K562 (cell line): ENCODE measurements around the gene CBLL1. TPM values are rescaled to one million over a fixed set of nuclear protein-coding genes. Genes with fewer than 3 reads are reported as not detected.

Experiments used
- ARNT ChIP-seq, 2 experiments: fragments of 450-650 bp; IDR thresholded peaks; 2 replicates each; pipeline ENCODE4 v1.6.1; 2016; ENCODE audit warnings: mild to moderate bottlenecking in 1 of 2
- NCOA4 ChIP-seq: fragments of 450-650 bp; IDR thresholded peaks from 2 replicates; pipeline ENCODE4 v1.6.1; 2018; ENCODE audit warnings: mild to moderate bottlenecking; ENCODE audit not compliant: partially characterized antibody
- NFYB ChIP-seq: IDR thresholded peaks from 2 replicates; pipeline ENCODE4 v1.6.1; 2011; ENCODE audit warnings: mild to moderate bottlenecking, moderate library complexity; ENCODE audit not compliant: insufficient read length; ENCODE audit errors: extremely low read depth
- NR2C2 ChIP-seq, 2 experiments: fragments of 200-800 bp in 1 of 2; sonication (Bioruptor generic) in 1 of 2; sonication (generic) in 1 of 2; formaldehyde crosslinking in 1 of 2; IDR thresholded peaks; 2 replicates each; pipeline versions ENCODE4 v1.6.1 to v1.8.0; 2016 to 2022; ENCODE audit warnings: mild to moderate bottlenecking in 1 of 2, missing compliant biosample characterization in 1 of 2, missing genetic modification characterization in 1 of 2, missing genetic modification reagents in 1 of 2
- SIN3A ChIP-seq, 2 experiments: fragments of 150-350 bp in 1 of 2; IDR thresholded peaks; 2 replicates each; pipeline ENCODE4 v1.6.1; 2011 to 2016; ENCODE audit warnings: borderline replicate concordance in 2 of 2, low read depth in 2 of 2, low read length in 2 of 2, mild to moderate bottlenecking in 2 of 2, moderate library complexity in 2 of 2; ENCODE audit not compliant: control insufficient read depth in 1 of 2
- ZC3H4 ChIP-seq: sonication (generic); formaldehyde crosslinking; IDR thresholded peaks from 2 replicates; pipeline ENCODE4 v1.9.0; 2021; ENCODE audit warnings: missing genetic modification reagents, borderline replicate concordance
- ZKSCAN3 ChIP-seq: fragments of 250-450 bp; sonication (Bioruptor Pico); IDR thresholded peaks from 2 replicates; pipeline ENCODE4 v1.4.0; 2020
- ZNF354B ChIP-seq: fragments of 250-450 bp; sonication (Bioruptor Pico); IDR thresholded peaks from 2 replicates; pipeline ENCODE4 v1.4.0; 2020
- ZNF699 ChIP-seq: fragments of 250-450 bp; sonication (Bioruptor Pico); IDR thresholded peaks from 2 replicates; pipeline ENCODE4 v1.8.0; 2021; ENCODE audit warnings: mild to moderate bottlenecking, moderate library complexity; ENCODE audit not compliant: insufficient replicate concordance
- ZNF766 ChIP-seq: fragments of 200-800 bp; sonication (Bioruptor generic); conservative IDR thresholded peaks from 2 replicates; pipeline ENCODE4 v1.6.1; 2016; ENCODE audit warnings: missing genetic modification characterization, missing compliant biosample characterization
- polyA plus RNA-seq, 8 experiments: library from polyadenylated mRNA; depleted of rRNA in 4 of 8; stranded (reverse) in 5 of 8; unstranded in 3 of 8; fragments of >200 nt; fragmentation: Nextera tagmentation in 2 of 8; fragmentation: Illumina TruSeq in 1 of 8; extraction: Ambion mirVana in 2 of 8; extraction: Trizol in 1 of 8; gene quantifications; 2 replicates each; pipeline versions ENCODE4 v1.2.1 to v1.2.3, GENCODE V29; 2011 to 2014; ENCODE audit warnings: inconsistent platforms in 1 of 8, missing spikeins in 1 of 8
- total RNA-seq, 7 experiments: library from RNA; depleted of rRNA in 6 of 7; stranded (reverse); fragments of >200 nt in 6 of 7; fragmentation: Illumina TruSeq in 2 of 7; extraction: Trizol in 2 of 7; gene quantifications; 2 replicates each; pipeline versions ENCODE4 v1.2.1 to v1.2.3, GENCODE V29; 2011 to 2021; ENCODE audit warnings: low replicate concordance in 1 of 7
- TF ChIP-seq, protein P1 (sequence below): fragments of 250-450 bp; sonication (Bioruptor Pico); IDR thresholded peaks from 2 replicates; pipeline ENCODE4 v1.5.1; 2021; ENCODE audit warnings: mild to moderate bottlenecking
- TF ChIP-seq, protein P2 (sequence below), 2 experiments: fragments of 450-650 bp in 1 of 2; sonication (generic) in 1 of 2; formaldehyde crosslinking in 1 of 2; IDR thresholded peaks; 2 replicates each; pipeline versions ENCODE4 v1.7.1 to v1.9.0; 2016 to 2022; ENCODE audit warnings: inconsistent platforms in 1 of 2, mild to moderate bottlenecking in 1 of 2, missing genetic modification reagents in 1 of 2

The CBLL1 gene
- total and polyA plus RNA-seq, 9 of the 15 experiments (the other 6 are each of a cell fraction or from before 2014, with no cell fraction given), result 14.7 to 67.9 (median 35.4) TPM

DNA sequence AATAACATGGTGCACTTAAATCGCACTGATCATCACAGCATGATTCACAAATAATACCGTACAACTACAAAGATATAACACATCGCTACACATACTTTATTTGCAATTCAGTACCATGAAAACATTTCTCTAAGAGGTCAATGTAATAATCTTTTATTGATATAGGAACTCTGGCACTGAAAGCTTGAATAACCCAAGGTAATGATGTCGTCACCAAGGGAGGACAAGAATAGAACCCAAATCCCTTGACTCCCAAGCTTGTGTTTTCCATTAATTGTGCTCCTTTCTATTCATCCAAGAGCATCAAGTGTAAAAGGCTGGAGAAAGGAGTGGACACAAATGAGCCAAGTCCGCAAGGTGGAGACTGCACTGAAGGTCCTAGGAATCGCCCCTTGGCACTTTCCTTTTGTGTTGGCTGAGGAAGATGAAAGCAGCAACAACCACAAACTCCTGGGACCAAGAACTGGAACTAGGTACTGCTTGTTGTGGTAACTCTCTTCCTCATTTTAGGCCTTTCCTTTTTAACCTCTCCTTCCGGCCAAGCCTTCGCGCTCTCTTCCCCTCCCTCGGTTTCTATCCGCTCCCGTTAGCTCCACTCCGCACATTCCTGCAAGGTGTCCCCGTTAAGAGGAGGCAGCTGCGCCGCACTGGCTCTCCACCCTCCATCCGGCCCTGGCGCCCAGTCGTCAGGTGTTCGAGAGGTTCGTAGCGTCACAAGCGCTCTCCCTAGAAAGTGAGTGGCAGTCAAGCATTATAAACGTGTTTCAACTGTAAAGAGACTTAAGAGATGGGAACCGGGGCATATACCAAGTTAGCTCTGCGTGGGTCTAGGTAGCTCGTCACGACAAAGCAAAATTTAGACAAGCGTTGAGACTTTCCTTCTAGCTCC is 1.0 kb upstream of the CBLL1 start (continued):
- TF ChIP-seq, protein P1, sequence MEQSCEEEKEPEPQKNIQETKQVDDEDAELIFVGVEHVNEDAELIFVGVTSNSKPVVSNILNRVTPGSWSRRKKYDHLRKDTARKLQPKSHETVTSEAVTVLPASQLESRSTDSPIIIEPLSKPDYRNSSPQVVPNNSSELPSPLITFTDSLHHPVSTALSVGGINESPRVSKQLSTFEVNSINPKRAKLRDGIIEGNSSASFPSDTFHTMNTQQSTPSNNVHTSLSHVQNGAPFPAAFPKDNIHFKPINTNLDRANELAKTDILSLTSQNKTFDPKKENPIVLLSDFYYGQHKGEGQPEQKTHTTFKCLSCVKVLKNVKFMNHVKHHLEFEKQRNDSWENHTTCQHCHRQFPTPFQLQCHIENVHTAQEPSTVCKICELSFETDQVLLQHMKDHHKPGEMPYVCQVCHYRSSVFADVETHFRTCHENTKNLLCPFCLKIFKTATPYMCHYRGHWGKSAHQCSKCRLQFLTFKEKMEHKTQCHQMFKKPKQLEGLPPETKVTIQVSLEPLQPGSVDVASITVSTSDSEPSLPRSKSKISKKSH, result no peak
- TF ChIP-seq ZNF766 (CRISPR knock-in tag) (no peak), NCOA4 (no peak), ARNT (IDR thresholded peaks at IDR 0.05) (peak in 1 of 2 experiments; percentile 75; a peak in 2 of 4 replicates), ZC3H4 (CRISPR knock-in tag) (peak; percentile 93; the same call in 1 of the 2 replicates), NR2C2 (CRISPR knock-in tag; IDR thresholded peaks at IDR 0.05) (no peak), NR2C2 (tag; IDR thresholded peaks at IDR 0.05) (no peak), NFYB (no peak), ZNF354B (no peak), ZKSCAN3 (CRISPR knock-in tag) (no peak), ZNF699 (CRISPR knock-in tag) (no peak), SIN3A (IDR thresholded peaks at IDR 0.05; ENCODE audit: borderline replicate concordance in 2 of 2, control insufficient read depth in 1 of 2, low read depth in 2 of 2, low read length in 2 of 2) (no peak)
- TF ChIP-seq, protein P2, sequence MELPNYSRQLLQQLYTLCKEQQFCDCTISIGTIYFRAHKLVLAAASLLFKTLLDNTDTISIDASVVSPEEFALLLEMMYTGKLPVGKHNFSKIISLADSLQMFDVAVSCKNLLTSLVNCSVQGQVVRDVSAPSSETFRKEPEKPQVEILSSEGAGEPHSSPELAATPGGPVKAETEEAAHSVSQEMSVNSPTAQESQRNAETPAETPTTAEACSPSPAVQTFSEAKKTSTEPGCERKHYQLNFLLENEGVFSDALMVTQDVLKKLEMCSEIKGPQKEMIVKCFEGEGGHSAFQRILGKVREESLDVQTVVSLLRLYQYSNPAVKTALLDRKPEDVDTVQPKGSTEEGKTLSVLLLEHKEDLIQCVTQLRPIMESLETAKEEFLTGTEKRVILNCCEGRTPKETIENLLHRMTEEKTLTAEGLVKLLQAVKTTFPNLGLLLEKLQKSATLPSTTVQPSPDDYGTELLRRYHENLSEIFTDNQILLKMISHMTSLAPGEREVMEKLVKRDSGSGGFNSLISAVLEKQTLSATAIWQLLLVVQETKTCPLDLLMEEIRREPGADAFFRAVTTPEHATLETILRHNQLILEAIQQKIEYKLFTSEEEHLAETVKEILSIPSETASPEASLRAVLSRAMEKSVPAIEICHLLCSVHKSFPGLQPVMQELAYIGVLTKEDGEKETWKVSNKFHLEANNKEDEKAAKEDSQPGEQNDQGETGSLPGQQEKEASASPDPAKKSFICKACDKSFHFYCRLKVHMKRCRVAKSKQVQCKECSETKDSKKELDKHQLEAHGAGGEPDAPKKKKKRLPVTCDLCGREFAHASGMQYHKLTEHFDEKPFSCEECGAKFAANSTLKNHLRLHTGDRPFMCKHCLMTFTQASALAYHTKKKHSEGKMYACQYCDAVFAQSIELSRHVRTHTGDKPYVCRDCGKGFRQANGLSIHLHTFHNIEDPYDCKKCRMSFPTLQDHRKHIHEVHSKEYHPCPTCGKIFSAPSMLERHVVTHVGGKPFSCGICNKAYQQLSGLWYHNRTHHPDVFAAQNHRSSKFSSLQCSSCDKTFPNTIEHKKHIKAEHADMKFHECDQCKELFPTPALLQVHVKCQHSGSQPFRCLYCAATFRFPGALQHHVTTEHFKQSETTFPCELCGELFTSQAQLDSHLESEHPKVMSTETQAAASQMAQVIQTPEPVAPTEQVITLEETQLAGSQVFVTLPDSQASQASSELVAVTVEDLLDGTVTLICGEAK (IDR thresholded peaks at IDR 0.05), result no peak; the same call in 1 of the 2 replicates
- TF ChIP-seq, protein P2 (CRISPR knock-in tag; IDR thresholded peaks at IDR 0.05), result no peak
